Stimulated activated CD4-positive, alpha-beta T cell treated with anti-CD3 and anti-CD28 coated beads, Interleukin-12 subunit alpha, Interleukin-12 subunit beta, amount 100 ng/mL, for 4 hours (primary cell): ENCODE results near the gene RAB31.

Experiments
- DNase-seq: peaks from one replicate; pipeline ENCODE4 v3.0.0-alpha.2; 2020

Gene RAB31

DNA sequence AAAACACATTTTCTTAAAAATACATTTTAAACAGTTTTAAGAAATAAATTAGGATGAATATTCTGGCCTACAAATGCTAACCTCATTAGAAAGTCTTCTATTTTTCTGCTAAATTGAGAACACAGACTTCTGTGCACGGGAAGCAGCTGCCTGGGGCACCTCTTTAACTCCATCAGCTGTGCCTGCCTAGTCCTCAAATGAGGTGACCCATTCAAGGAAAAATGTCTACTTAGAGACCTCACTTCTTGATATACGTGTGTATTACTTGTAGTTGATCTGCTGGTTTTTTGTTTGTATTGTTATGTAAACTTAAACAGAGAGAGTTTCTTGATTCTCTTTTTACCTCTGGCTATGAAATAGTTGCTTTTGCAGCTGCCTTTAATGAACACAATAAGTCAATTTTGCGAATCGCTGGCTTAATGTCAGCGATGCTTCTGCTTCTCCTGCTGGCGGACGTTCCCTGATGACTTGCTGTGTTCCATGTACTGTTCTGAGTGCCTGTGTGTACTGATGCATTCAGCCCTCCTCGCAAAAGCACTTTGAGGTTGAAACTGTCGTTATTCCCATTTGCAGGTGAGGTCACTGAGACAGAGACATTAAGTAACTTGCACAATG, 88.9 kb downstream of the RAB31 start:
- DNase-seq = no peak

DNA sequence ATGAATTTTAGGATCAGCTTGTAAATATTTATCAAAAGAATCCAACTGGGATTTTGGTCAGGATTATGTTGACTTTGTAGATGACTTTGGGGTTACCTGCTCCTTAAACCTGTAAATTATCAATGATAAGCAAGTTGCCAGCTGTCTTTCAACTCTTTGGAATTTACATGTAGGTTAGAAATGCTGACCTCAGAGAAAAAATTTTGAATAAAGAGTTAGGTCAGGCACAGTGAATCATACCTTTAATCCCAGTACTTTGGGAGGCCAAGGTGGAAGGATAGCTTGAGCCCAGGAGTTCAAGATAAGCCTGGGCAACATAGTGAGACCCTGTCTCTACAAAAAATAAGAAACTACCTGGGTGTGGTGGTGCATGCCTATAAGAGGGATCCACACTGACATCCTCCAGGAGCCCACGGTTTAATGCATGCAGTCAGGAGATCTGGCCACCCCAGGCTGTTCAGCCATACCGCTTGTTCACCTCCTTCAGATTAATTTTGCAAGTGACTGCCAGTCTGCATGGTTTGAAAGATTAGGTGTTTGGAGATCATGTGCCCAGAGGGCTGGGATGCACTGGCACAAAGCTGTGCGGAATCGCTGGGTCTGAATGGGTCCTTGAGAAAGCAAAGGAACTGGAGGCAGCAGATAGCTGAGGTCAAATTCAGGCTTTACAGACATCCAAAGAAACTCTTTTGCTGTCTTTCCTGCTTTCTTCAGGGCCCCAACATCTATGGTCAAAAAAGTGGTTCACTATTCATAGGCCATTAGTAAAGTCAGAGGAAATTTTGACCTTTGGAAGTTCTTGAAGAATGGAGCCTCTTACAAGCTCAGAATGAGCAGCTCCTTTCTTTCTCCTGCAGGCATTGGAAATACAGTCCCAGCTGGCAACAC, 94.3 kb downstream of the RAB31 start:
- no peak for DNase-seq

DNA sequence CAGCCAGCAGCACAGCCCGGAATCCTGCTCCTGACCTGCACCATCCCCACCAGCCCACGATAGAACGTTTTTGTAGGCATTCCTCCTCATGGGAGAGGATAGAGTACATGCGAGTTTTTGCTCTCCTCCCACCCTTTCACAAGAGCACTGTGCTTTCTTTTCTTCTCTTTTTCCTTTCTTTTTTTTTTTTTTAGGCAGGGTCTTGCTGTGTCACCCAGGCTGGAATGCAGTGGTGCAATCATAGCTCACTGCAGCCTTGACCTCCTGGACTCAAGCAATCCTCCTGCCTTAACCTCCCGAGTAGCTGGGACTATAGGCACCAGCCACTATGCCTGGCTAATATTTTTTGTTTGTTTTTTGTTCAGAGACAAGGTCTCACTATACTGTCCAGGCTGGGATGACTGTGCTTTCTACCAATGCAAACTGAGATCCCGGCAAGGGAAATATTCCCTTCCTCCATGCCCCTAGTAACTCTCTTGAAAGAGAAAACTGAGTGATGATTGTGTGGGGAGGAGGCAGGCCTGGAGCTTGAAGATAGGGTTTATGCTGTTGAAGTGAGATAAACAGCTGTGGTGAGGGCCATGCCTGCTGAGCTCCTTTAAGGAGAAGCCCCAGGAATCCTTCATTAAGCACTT, 95.1 kb downstream of the RAB31 start:
- DNase-seq = no peak

DNA sequence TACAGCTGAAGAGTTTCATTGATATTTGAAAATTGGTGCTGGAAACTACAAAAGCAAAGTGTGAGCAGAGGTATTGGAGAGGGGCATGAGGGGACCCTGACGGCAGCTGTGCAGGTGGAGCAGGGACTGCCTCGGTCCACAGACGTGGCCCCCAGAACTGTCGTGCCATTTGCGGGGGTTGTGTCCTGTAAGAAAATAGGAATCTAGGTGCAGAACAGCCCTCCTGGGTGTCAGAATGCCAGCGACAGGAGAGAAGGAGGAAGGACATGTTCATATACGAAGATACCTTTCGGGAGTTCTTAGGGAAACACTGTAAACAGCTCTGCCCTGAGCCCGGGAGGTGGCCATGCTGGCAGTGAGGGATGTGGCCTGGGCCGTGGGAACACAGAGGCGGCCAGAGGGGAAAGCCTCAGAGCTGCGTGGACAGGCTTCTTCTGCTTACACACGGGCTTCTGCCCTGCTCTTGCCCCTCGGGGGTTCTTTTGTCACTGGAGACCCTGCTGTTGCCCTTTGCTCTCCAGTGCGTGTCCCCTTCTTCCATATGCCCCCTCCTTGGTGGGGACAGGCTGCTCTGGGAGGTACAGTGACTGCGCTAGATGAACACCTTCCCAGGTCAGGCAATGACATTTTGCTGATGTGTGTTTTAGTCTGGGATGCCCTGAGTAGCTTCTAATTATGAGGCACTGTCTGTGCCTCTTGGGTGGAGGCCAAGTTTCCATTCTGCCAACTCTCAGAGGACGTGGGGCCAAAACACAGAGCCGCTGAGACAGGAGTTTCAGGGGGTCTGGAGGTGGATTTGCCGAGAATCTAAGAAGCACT, 95.8 kb downstream of the RAB31 start:
- no peak for DNase-seq

DNA sequence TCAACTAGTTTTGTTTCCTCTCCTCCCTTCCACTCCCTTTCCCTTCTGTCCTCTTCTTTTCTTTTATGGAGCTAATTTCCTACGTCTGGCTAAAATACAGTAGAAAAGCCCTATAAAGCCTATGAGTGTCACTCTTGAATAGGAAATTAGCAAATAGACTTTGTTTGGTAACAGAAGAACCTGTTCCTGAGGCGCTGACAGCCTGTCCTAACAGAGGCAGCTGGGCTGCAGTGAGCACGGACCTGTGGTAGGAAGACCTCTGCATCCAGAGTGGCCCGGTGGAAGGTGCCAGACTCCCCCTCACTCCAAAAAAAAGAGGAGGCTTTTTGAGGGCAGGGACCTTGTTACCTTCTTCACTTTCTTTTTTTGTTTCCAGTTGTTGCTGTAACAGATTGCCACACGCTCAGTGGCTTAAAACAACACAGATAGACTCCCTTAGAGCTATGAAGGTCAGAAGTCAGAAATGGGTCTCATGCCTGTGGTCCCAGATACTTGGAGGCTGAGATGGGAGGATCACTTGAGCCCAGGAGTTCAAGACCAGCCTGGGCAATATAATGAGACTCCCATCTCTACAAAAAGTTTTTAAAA, 96.5 kb downstream of the RAB31 start:
- DNase-seq = no peak

DNA sequence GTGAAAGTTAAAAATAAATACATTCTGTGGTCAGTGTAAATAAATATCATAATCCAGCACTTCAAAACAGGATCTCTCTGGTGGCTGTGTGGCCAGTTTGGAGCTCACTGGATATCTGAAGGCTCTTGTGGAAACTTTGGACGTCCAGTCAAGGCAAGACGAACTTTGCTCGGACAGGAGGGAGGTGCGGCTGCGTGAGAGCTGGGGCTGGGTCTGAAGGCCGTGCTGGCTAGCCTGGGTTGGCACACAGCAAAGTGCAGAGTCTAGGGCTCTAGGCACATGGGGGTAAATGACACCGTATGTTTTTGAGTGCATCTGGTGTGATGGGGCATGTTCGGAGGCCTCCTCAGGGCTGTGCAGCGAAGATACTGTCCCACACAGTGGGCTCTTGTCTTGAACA, 98.8 kb downstream of the RAB31 start:
- no peak for DNase-seq

DNA sequence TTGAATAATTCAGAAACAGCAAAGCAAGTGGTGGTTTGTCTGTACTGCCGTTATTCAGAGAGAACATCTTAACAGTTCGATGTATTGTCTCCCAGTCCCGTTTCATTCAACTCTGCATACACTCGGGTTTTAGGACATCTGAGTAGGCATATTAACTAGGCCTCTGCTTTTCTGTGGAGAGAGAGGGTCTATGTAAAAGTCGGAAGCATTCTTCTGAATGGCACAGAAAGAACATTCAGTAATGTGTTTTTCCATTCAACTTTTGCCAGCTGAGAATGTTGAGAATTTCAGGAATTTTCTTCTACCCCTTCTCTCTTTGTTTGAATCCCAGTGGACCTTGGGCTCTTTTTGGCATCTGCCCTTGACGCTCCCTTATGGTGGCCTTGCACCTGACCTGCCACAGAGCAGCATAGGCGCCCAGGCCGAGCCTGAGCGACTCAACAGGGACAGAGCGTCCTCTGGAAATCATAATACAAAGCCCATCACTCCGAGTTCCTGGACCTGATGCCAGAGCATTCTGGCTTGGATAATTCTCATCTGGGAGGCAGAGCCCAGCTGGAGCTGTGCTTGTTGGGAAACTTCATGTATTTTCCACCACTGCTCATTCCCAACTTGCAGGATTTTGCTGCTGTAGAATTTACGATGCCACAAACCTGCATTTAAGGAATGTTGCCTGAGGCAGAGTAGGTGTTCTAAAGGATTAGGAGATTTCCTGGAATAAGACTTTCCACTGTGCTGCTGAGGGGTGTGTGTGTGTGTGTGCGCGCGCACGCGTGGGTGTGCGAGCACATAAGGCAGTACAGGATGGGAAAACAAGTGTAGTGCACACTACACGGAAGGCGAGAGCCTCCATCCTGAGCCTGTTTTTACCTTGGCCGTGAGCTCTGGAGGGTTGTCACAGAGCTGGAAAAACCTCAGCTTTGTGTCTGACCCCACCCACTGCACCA, 100.5 kb downstream of the RAB31 start:
- no peak for DNase-seq

DNA sequence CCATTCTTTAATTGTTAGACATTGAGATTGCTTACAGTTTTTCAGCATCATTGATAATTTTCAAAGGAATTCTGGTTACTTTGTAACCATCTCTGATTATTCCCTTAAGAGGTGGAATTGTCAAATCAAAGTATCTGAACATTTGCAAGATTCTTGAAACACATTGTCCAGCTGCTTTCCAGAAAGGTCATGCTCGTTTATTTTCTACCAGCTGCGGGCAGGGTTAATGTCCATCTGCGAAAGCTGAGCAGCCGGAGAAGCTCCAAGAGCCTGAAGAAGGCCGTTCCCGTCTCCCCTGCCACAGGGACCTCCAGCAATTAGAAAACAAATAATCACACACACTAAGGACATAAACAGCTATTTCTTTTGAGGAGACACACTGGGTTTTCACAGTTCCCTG, 101.6 kb downstream of the RAB31 start:
- DNase-seq = no peak

DNA sequence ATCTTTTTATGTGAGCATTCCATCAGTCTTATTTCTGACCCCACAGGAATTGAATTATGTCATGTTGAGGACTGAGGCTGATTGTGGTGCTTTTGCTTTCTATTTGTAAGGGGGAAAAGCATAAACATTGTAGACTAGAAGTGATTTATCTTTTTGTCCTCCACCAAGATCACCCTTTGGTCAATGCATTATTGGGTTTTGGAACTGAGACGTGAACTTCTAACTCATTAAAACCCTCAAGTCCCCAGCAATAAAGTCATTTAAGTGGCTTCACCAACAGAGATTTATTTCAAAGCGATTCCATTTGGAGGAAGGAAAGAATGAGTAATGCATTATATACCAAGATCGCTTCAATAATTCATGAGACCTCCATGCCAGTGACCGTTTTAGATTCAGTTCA, 102.2 kb downstream of the RAB31 start:
- DNase-seq = no peak

DNA sequence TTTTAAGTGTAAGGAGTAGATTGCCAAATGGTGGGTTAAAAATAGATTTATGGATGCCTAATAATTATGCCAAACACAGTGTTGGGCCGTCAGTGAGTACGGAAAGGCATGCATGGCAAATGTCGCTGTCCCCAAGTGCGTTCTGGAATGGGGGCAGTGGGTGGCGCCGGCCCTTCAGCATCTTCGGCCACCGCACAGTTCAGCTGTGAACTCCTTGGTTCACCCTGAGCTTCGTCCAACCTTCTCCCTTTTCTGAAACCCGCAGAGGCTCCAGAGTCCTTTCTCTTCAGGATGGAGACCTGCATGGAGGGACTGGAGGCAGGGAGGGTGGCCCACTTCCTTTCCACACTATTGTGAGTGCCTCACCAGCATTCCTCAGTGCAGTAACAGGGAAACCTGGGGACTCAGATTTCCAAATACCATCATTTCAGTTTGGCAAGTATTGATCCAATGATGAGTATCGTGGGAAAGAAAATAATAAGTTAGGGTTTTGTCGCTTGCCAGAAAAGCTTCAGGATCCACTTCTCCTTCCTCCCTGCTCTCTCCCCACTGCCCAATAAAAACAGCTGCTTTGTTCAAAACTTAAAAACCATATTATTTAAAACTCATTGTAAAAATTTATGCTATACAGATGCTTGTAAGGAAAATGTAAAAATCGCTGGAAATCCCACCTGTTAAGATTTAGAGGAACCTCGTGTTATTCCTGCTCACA, 103.0 kb downstream of the RAB31 start:
- DNase-seq = no peak

DNA sequence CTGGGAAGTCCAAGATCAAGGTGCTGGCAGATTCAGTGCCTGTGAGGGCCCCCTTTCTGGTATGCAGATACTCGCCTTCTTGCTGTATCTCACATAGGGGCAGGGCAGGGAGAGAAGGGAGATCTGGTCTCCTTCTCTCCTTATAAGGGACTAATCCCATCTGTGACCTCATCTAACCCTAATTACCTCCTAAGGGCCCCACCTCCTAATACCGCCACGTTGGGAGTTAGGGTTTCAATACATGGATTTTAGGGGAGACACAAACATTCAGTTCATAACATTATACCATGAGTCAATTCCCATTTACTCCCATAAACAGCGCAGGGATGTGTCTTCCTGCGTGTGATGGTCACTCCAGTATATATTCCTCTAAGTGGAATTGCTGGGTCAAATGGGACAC, 103.9 kb downstream of the RAB31 start:
- DNase-seq = no peak

DNA sequence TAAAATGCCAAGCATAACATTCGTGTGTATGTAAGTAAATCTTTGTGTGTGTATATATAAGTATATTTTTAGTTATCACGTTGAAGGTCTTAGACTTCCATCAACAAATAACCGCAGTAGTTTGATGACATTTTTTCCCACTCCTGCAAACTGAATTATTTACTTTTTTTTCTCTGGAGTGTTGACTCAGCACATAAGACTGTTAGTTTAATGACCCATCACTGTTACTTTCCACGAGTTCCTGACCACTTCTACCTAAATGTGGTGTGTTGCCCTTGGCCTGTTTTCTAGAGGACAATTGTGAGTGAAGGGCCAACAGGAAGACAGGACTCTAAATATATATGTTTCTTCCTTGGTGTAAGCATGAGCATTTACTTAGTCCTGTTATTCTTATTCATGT, 106.3 kb downstream of the RAB31 start:
- DNase-seq = no peak

DNA sequence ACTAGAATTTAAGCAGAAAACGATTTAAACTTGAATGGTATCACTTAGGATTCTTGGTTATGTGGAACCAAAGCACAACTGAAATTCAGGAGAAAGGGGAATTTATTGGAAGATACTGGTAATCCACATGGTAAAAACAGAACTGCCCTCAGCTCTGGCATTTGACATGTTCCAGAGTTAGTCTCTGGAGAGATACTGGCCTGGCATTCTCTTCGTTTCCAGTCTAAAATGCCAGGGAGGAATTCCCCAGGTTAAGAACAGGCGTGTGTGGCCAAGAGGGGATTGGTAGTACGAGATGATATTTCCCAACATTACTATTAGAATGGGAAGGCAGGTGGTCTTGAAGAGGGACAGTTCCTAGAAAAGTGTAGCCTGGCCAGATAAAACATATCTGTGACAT, 109.2 kb downstream of the RAB31 start:
- DNase-seq = no peak

DNA sequence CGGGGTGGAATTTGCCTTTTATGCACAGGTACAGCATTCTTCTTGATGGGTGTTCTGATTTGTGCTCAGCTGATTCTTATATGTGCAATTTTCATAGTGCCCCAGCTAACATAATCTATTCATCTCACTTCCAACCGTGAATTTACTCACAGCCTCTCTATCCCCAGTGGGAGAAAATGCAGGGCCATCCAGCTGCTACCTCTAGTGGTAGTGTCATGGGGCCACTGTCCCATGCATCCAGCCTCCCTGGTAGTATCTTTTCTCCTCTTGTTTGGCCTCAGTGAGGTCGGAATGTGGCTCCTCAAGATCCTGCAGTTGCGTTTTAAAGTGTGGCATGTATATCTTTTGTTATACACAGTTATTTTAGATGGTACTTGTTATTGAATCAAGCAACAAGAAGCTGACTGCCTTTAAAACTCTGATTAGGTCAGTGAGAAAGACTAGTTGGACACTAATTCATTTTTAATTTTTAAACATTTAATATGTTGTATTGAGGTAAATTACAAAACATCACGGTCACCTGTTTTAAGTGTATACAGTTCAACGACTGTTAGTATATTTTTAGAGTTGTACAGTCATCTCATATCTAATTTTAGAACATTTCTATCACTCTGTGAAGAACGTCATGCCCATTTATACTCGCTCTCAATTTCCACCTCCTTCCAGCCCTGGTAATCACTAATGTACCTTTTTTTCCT, 109.8 kb downstream of the RAB31 start:
- DNase-seq = no peak

DNA sequence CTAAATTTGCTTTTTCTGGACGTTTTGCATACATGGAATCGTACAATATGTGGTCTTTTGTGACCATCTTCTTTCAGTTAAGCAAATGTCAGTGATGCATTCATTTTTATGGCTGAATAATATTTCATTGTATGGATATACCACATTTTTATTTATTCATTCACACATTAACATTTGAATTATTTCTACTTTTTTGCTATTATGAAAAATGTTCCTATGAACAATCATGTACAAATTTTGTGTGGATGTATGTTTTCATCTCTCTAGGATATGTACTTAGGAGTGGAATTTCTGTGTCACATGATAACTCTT, 110.3 kb downstream of the RAB31 start:
- DNase-seq = no peak

DNA sequence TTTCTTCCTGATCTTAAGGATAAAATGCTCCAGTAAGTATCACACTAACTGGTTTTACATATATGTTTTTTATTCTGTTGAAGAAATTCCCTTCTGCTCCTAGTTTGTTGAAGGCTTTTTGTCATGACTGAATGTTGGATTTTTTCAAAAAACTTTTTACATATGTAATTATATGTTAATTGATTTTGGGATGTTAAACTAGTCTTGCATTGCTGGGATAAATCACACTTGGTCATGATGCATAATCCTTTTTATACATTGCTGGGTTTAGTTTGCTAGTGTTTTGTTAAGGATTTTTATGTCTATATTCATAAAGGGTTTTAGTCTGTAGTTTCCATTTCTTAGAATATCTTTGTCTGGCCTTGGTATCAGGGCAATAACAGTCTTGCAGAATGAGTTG, 112.0 kb downstream of the RAB31 start:
- DNase-seq = no peak

DNA sequence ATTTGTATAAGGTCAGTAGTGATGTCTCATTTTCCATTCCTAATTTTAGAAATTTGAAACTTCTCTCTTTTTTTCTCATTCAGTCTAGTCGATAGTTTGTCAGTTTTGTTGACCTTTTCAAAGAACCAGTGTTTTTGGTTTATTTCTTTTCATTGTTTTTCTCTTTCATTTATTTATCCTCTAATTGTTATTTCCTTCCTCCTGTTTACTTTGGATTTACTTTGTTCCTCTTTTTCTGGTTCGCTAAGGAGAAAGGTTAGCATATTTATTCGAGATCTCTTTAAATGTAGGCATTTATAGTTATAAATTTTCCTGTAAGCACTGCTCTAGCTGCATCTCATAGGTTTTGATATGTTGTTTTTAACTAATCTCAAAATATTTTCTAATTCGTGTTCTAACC, 112.6 kb downstream of the RAB31 start:
- no peak for DNase-seq

DNA sequence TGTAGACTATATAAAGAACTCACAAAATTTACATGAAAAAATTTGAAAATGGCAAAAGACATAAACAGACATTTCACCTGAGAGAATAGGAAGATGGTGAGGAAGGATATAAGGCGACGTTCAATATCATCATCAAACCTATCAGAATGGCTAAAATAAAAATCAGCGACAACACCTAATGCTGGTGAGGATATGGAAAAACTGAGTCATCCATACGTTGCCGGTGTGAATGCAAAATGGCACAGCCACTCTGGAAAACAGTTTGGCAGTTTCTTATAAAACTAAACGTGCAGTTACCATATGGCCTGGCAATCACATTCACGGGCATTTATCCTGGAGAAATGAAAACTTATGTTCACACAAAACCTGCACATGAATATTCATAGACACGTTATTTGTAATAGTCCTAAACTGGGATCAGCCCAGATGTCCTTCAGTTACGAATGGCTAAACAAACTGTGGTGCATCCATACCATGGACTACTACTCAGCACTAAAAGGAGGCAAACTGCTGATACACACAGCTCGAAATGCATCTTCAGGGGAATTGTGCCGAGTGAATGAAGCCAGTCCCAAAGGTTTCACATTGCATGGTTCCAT, 114.6 kb downstream of the RAB31 start:
- no peak for DNase-seq

DNA sequence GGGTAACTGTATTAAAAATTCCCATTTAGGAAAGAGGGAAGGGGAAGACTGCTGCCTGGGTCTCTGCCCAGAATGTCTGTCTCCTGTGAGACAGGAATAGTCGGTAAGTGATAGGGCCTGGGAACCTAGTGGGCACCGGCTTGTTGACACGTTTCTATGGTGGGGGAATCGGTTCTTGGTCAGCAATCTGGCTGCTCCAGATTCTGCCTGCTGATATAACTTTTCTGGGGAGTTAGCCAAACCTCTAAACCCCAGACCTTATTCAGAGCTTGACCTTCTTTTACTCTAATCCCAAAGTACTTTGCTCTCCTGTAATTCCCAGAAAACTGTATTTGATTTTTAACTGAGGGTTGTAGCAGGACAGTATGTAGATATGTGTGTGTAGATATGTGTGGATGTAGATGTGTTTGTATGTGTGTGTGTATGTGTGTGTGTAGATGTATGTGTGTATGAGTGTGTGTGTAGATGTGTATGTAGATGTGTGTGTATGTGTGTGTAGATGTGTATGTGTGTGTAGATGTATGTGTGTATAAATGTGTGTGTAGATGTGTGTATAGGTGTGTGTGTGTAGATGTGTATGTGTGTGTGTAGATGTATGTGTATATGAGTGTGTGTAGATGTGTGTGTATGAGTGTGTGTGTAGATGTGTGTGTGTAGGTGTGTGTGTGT, 115.8 kb downstream of the RAB31 start:
- no peak for DNase-seq

DNA sequence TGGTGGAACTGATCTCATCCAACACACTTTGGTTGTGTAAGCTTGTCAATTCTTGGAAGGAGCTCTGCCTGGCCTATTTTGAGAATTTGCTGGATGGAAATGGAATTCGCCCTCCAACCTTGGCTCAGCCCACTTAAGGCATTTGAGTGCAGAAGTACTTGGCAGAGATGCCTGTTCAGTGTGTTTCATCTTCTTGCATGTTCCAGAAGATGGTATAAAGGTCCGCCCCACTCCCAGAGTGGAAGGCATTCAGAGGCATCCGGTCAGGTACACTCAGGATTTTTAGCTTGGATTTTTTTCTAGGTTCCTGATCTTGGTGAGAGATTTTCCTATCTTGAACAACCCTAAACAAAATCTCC, 116.4 kb downstream of the RAB31 start:
- no peak for DNase-seq
